OCI-LY7 (cell line): ENCODE results near the gene SELENOW. TPM values are rescaled to one million over a fixed set of nuclear protein-coding genes. Genes with fewer than 3 reads are reported as not detected.
A peak's percentile ranks its signal among the peaks of the same experiment; 100 is the strongest.

Experiments
- BruUV-seq: library from RNA; stranded (reverse); fragments of 400-500 nt; replicated peaks from 2 replicates; lab custom pipeline; 2021; lab: Mats Ljungman, UMichigan
- CTCF ChIA-PET: fragments of 300-600 bp; sonication (Branson Sonifier 250); formaldehyde crosslinking; loops from one replicate; lab custom pipeline; 2022; ENCODE audit warnings: antibody characterized with exemption; ENCODE audit not compliant: unreplicated experiment; lab: Charles Lee
- POLR2A ChIA-PET: fragments of 300-600 bp; sonication (Branson Sonifier 250); formaldehyde crosslinking; loops from one replicate; lab custom pipeline; 2022; ENCODE audit warnings: antibody characterized with exemption; lab: Charles Lee
- DNase-seq: peaks from one replicate; pipeline ENCODE4 v3.0.0-alpha.2; 2015; ENCODE audit warnings: low spot score
- H2AFZ ChIP-seq: fragments of 200-600 bp; sonication (generic), shearing (Covaris generic); 2 replicates; pipeline ENCODE4 v1.6.1; 2014; ENCODE audit warnings: mild to moderate bottlenecking, antibody characterized with exemption, low read length, moderate library complexity
- H3K27ac ChIP-seq: fragments of 200-600 bp; sonication (generic); 2 replicates; pipeline ENCODE4 v1.5.1; 2014; ENCODE audit warnings: mixed run types, low read depth, mild to moderate bottlenecking, moderate library complexity, low read length, inconsistent platforms; ENCODE audit not compliant: poor library complexity, severe bottlenecking
- H3K36me3 ChIP-seq: fragments of 200-600 bp; sonication (generic); 2 replicates; pipeline ENCODE4 v1.6.1; 2014; ENCODE audit warnings: mild to moderate bottlenecking, antibody characterized with exemption, low read length, moderate library complexity, mixed read lengths; ENCODE audit not compliant: insufficient read depth
- H3K4me1 ChIP-seq: fragments of 200-600 bp; sonication (generic); 2 replicates; pipeline ENCODE4 v1.5.1; 2014; ENCODE audit warnings: mild to moderate bottlenecking, low read length; ENCODE audit not compliant: insufficient read depth, poor library complexity, severe bottlenecking
- H3K4me2 ChIP-seq: fragments of 200-600 bp; sonication (generic); 2 replicates; pipeline ENCODE4 v1.6.1; 2014; ENCODE audit warnings: mild to moderate bottlenecking, low read length
- H3K4me3 ChIP-seq: fragments of 200-600 bp; sonication (generic); 2 replicates; pipeline ENCODE4 v1.5.1; 2014; ENCODE audit warnings: mild to moderate bottlenecking, low read depth, low read length; ENCODE audit not compliant: poor library complexity, severe bottlenecking
- H3K79me2 ChIP-seq: fragments of 200-600 bp; sonication (generic); 2 replicates; pipeline ENCODE4 v1.6.1; 2016; ENCODE audit warnings: low read depth, mild to moderate bottlenecking, low read length, moderate library complexity, mixed read lengths; ENCODE audit not compliant: insufficient read depth
- H3K9me2 ChIP-seq: fragments of 200-600 bp; sonication (generic); 2 replicates; pipeline ENCODE4 v1.6.1; 2016; ENCODE audit warnings: mild to moderate bottlenecking, low read length, mixed read lengths; ENCODE audit not compliant: insufficient read depth
- H3K9me3 ChIP-seq: fragments of 200-600 bp; sonication (generic); 2 replicates; pipeline ENCODE4 v1.6.1; 2014; ENCODE audit warnings: mild to moderate bottlenecking, mixed run types, low read length, mixed read lengths
- H4K20me1 ChIP-seq: fragments of 200-600 bp; sonication (generic); 2 replicates; pipeline ENCODE4 v1.6.1; 2014; ENCODE audit warnings: mild to moderate bottlenecking, antibody characterized with exemption, low read length, moderate library complexity, mixed read lengths; ENCODE audit not compliant: insufficient read depth
- CTCF ChIP-seq: fragments of 200-600 bp; sonication (generic); conservative IDR thresholded peaks from 2 replicates; pipeline ENCODE4 v1.5.1; 2014; ENCODE audit warnings: mild to moderate bottlenecking, antibody characterized with exemption, low read length, moderate library complexity, mixed read lengths
- EZH2phosphoT487 ChIP-seq: fragments of 200-600 bp; sonication (generic); IDR thresholded peaks from 2 replicates; pipeline ENCODE4 v1.6.1; 2018; ENCODE audit warnings: low read depth, borderline replicate concordance, mild to moderate bottlenecking, mixed run types, antibody characterized with exemption, low read length, moderate library complexity, mixed read lengths
- intact Hi-C: fragments of 100-400 bp; cut with micrococcal nuclease; formaldehyde crosslinking; loops from one replicate; pipeline ENCODE4 v1.10.0; 2022; ENCODE audit not compliant: unreplicated experiment
- total RNA-seq, 2 experiments: library from RNA; depleted of rRNA in 1 of 2; stranded (reverse); fragments of >200 nt in 1 of 2; shearing (Covaris generic) in 1 of 2; gene quantifications; 2 replicates each; pipeline ENCODE4 v1.2.3, GENCODE V29; 2014 to 2022

The SELENOW gene
- total RNA-seq, 2 experiments from 2014 or later: 31.2 to 95.5 TPM

- Histone ChIP-seq H3K4me2 (peak overlapping the region; percentile 93), H3K36me3 (0 out of 2 replicates have a peak, but pooled peaks cover 3% of the 10 kb centered on the region), H3K79me2 (peaks cover 7% of the 10 kb centered on the region; the same call in 1 of the 2 replicates), H3K27ac (peak overlapping the region; percentile 53), H3K4me3 (peak overlapping the region; percentile 93), H3K9me3 (no peaks in the 10 kb centered on the region), H3K9me2 (no peaks in the 10 kb centered on the region), H4K20me1 (no peaks in the 10 kb centered on the region), H2AFZ (peak overlapping the region; percentile 74), H3K4me1 (peaks cover 8% of the 10 kb centered on the region)
- DNase-seq: peak; percentile 11
- BruUV-seq: TSS peak; percentile 82
- ChIA-PET CTCF (interaction anchor here (0.6 kb wide), 1 partner anchor 66 kb away, joined by 3 read pairs; the partner anchor contains the start of gene EHD2), POLR2A (no interaction called here)
- intact Hi-C loops: no loop called here
- TF ChIP-seq CTCF: no peak
- TF ChIP-seq EZH2phosphoT487: no peak
Observed at GRCh38 chr19:47778954-47779351, 450 bp downstream of the SELENOW start.

GRCh38 chr19:47779524-47780214 is 1.2 kb downstream of the SELENOW start:
- intact Hi-C loops: no loop called here
- no TSS peak for BruUV-seq
- Histone ChIP-seq H3K4me2 (peak overlapping the region; percentile 93), H2AFZ (no peak overlapping the region), H3K4me3 (peak overlapping the region; percentile 93), H3K79me2 (peaks cover 7% of the 10 kb centered on the region; the same call in 1 of the 2 replicates), H4K20me1 (no peaks in the 10 kb centered on the region), H3K9me3 (no peaks in the 10 kb centered on the region), H3K9me2 (no peaks in the 10 kb centered on the region), H3K36me3 (0 out of 2 replicates have a peak, but pooled peaks cover 3% of the 10 kb centered on the region), H3K27ac (no peak overlapping the region), H3K4me1 (peaks cover 8% of the 10 kb centered on the region)
- CTCF ChIA-PET: no interaction called here
- TF ChIP-seq CTCF: no peak
- TF ChIP-seq EZH2phosphoT487: no peak
- no peak for DNase-seq
- POLR2A ChIA-PET: interaction anchor here (0.6 kb wide), 1 partner anchor 18 kb away, joined by 3 read pairs; no protein-coding TSS in a partner anchor

GRCh38 chr19:47780215-47780551 is 1.7 kb downstream of the SELENOW start:
- ChIA-PET CTCF (no interaction called here), POLR2A (no interaction called here)
- Histone ChIP-seq H3K4me2 (no peak overlapping the region), H3K79me2 (peaks cover 7% of the 10 kb centered on the region; the same call in 1 of the 2 replicates), H3K4me1 (peaks cover 8% of the 10 kb centered on the region), H3K9me3 (no peaks in the 10 kb centered on the region), H3K36me3 (0 out of 2 replicates have a peak, but pooled peaks cover 3% of the 10 kb centered on the region), H4K20me1 (no peaks in the 10 kb centered on the region), H2AFZ (no peak overlapping the region), H3K9me2 (no peaks in the 10 kb centered on the region), H3K4me3 (no peak overlapping the region), H3K27ac (no peak overlapping the region)
- TF ChIP-seq EZH2phosphoT487: no peak
- TF ChIP-seq CTCF: no peak
- no peak for DNase-seq
- intact Hi-C loops: no loop called here
- BruUV-seq: no TSS peak
